C4-2B (cell line): ENCODE results near the gene KRT73.

Source experiments
- CTCF ChIP-seq: fragments of 450-650 bp; conservative IDR thresholded peaks from 2 replicates; pipeline ENCODE4 v1.5.1; 2017; ENCODE audit warnings: mild to moderate bottlenecking
- ZFX ChIP-seq: fragments of 450-650 bp; IDR thresholded peaks from 2 replicates; pipeline ENCODE4 v1.6.1; 2017

- no peak for TF ChIP-seq CTCF
- no peak for TF ChIP-seq ZFX
These were observed 18.9 kb upstream of the KRT73 start for GRCh38 chr12:52637299-52637698.
